GM13976 (cell line): Measurements from ENCODE around the gene LPCAT4.
"Not testable (repeated sequence)": the region's sequence is repeated elsewhere in the genome, so short reads cannot be mapped to it uniquely, and the experiment has no call there.

Experiments
- DNase-seq: peaks from one replicate; pipeline ENCODE4 v3.0.0; 2012; ENCODE audit warnings: low spot score
- CTCF ChIP-seq: IDR thresholded peaks from 2 replicates; pipeline ENCODE4 v1.5.1; 2012; ENCODE audit warnings: borderline replicate concordance, mild to moderate bottlenecking; ENCODE audit not compliant: insufficient read depth; ENCODE audit errors: extremely low read depth, missing control alignments, control extremely low read depth
- in situ Hi-C: fragments of 300-500 bp; cut with MboI; formaldehyde crosslinking; loops from one replicate; pipeline ENCODE4 v1.12.0; 2022; ENCODE audit warnings: low sequenced_read_pairs, mixed read lengths, inconsistent platforms; ENCODE audit not compliant: unreplicated experiment

Gene LPCAT4

GRCh38 chr15:34349769-34350168 lies 17.2 kb downstream of the LPCAT4 start:
- DNase-seq: no peak
- in situ Hi-C loops: loop anchor here (25.0 kb wide), 2 partner anchors 238 to 287 kb away; partner anchors contain the start of gene GOLGA8B
- no peak for TF ChIP-seq CTCF

DNA sequence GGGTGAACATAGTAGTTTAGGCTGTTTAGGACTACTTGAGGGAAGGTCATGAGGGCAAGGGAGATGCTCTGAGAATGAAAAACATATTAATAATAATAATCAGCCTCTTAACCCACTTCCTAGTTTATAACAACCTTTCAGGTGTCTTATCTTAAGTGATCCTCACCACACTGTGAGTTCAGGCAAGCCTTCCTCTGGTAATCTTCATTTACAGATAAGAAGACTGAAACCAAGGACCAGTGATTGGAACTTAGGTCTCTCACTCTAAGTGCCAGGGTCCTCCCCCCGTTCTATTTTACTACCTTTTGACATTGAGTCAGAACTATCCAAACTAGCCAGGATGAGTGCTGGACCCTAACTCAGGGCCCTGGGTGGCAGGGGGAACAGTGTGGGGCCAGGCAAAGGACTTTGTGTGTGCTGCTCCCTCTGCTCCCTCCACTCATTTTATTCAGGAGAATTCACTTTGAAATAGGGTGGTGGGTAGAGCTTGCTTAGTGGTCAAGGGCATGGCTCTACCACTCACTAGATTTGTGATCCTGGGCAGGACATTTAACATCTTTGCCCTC lies 18.2 kb downstream of the LPCAT4 start:
- TF ChIP-seq CTCF: no peak
- in situ Hi-C loops: no loop called here
- DNase-seq: no peak

DNA sequence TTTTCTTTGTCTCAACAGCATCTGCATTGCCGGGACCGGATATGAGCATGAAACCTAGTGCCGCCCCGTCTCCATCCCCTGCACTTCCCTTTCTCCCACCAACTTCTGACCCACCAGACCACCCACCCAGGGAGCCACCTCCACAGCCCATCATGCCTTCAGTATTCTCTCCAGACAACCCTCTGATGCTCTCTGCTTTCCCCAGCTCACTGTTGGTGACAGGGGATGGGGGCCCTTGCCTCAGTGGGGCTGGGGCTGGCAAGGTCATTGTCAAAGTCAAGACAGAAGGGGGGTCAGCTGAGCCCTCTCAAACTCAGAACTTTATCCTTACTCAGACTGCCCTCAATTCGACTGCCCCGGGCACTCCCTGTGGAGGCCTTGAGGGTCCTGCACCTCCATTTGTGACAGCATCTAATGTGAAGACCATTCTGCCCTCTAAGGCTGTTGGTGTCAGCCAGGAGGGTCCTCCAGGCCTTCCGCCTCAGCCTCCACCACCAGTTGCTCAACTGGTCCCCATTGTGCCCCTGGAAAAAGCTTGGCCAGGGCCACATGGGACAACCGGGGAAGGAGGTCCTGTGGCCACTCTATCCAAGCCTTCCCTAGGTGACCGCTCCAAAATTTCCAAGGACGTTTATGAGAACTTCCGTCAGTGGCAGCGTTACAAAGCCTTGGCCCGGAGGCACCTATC lies 18.9 kb downstream of the LPCAT4 start:
- no peak for DNase-seq
- no peak for TF ChIP-seq CTCF
- in situ Hi-C loops: no loop called here

DNA sequence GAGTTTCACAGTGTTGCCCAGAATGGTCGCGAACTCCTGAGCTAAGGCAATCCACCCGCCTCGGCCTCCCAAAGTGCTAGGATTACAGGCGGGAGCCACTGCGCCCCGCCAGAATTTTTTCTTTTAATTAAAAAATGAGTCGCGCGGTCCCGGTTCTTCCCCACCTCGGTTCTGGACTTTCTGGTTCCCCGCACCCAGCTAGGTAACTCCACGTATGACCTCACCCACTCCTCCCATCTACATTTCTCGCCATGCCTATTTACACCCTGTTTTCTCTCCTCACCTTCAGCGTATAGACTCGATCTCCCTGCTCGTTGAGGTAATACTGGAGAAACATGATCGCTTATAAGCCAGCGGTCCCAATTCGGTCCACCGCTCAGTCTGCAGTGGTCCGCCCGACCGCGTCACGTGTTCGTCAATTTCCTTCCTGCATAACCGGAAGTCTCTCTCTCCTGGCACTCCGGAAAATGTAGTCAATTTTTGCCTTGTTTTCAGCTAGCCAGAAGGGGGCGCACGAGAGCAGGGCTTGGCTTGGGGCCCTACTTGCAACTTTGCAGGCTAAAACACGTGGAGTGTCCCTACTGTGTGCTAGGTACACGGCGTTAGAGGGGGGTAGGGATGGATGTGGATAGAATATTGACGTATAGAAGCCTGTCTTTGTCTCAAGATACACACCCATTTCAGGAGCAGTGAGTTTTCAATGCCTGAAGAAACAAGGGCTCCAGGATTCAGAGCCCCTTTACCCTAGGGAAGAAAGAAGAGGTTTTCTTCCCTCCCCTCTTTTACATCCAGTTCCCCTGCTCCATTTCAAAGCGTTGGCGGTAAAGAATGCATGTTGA lies 24.0 kb downstream of the LPCAT4 start, which contains the start of the genes NOP10 and NUTM1:
Gene NOP10, minus strand, starts transcription at position 400 of the 839 bp plus-strand sequence. Its CDS starts 63 bp downstream, at position 337.
Gene NUTM1, plus strand, starts transcription at position 579 of the 839 bp plus-strand sequence. CDS start 382 bp downstream, outside the sequence.
- in situ Hi-C loops: no loop called here
- DNase-seq: peak; percentile 84
- TF ChIP-seq CTCF: peak; percentile 84

DNA sequence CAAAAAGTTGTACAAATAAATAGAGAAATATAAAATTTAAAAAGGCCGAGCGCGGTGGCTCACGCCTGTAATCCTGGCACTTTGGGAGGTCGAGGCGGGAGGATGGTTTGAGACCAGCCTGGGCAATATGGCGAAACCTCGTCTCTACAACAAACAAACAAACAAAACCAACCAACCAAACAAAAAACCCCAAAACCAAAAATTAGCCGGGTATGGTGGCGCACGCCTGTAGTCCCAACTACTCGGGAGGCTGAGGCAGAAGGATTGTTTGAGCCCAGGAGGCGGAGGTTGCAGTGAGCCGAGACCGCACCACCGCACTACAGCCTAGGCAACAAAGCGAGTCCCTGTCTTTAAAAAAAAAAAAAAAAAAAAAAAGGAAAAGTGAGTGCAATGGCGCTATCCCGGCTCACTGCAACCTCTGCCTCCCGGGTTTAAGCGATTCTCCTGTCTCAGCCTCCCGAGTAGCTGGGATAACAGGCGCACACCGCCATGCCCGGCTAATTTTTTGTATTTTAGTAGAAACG lies 24.7 kb downstream of the LPCAT4 start:
- in situ Hi-C loops, DNase-seq: not testable (repeated sequence)

DNA sequence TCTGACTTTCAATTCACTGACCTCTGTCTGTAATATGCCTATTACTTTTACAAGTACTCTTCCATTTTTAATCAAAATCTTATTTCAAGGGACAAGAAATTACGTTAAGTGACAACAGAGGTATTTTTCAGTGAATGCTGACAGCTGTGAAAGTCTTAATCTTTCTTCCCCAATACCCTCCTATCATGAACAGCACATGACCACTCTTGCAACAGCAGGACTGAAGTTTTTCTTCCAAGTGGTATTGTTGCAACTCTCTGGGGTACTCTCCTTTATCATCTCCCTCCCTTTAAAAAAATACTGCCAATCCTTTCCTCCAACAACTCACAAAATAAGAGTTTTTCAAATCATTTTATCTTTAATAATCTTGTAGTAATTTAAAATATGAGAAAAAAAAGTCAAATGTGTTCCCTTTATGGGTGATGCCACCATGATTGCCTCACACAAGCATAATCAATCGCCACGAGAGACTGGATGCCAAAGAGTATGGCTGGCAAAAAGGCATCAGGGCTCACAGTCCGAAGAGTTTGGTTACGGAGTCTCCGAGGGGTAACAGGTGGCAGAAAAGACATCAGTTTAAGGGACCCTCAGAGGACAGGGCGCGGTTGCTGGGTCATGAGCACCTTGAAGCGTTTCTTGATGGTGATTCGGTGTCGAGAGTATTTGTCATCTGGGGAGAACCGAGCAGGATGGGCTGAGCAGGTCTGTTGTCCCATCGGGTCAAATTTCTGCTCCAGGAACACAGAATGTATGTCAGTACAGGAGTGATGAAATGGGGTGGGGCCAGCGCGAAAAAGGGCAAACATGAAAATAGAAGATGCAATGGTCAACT lies 25.4 kb downstream of the LPCAT4 start:
- in situ Hi-C loops: no loop called here
- no peak for TF ChIP-seq CTCF
- no peak for DNase-seq
